HEK293T (cell line): ENCODE results near the gene ESYT1.
"Not testable (repeated sequence)": the region's sequence is repeated elsewhere in the genome, so short reads cannot be mapped to it uniquely, and the experiment has no call there.

Experiments used
- CTCF ChIA-PET: fragments of 350-600 bp; formaldehyde crosslinking; extraction: SDS; loops from one replicate; lab custom pipeline; 2021; ENCODE audit warnings: antibody characterized with exemption, inconsistent platforms; lab: Yijun Ruan, JAX
- POLR2A ChIA-PET: fragments of 350-600 bp; formaldehyde crosslinking; extraction: SDS; loops from one replicate; lab custom pipeline; 2020; ENCODE audit warnings: antibody characterized with exemption, inconsistent platforms; lab: Yijun Ruan, JAX
- DNase-seq: peaks from one replicate; pipeline ENCODE4 v3.0.0; 2012; ENCODE audit warnings: mixed read lengths; ENCODE audit errors: extremely low spot score
- ARNT ChIP-seq: fragments of 450-650 bp; IDR thresholded peaks from 2 replicates; pipeline ENCODE4 v1.6.1; 2017; ENCODE audit warnings: mild to moderate bottlenecking
- BHLHE40 ChIP-seq: fragments of 450-650 bp; IDR thresholded peaks from 2 replicates; pipeline ENCODE4 v1.6.1; 2016; ENCODE audit warnings: mild to moderate bottlenecking, moderate library complexity, borderline replicate concordance
- CTBP1 ChIP-seq: fragments of 450-650 bp; IDR thresholded peaks from 2 replicates; pipeline ENCODE4 v1.6.1; 2016; ENCODE audit warnings: borderline replicate concordance
- ELF4 ChIP-seq: fragments of 450-650 bp; IDR thresholded peaks from 2 replicates; pipeline ENCODE4 v1.6.1; 2017; ENCODE audit warnings: antibody characterized with exemption
- FOXA1 ChIP-seq: fragments of 450-650 bp; IDR thresholded peaks from 2 replicates; pipeline ENCODE4 v1.6.1; 2016; ENCODE audit warnings: mild to moderate bottlenecking
- FOXK2 ChIP-seq: fragments of 450-650 bp; IDR thresholded peaks from 2 replicates; pipeline ENCODE4 v1.6.1; 2016; ENCODE audit warnings: mild to moderate bottlenecking
- FOXM1 ChIP-seq: fragments of 450-650 bp; IDR thresholded peaks from 2 replicates; pipeline ENCODE4 v1.6.1; 2017; ENCODE audit warnings: mild to moderate bottlenecking, borderline replicate concordance
- HDGF ChIP-seq: fragments of 450-650 bp; IDR thresholded peaks from 2 replicates; pipeline ENCODE4 v1.6.1; 2017; ENCODE audit warnings: antibody characterized with exemption, borderline replicate concordance
- L3MBTL2 ChIP-seq: fragments of 450-650 bp; conservative IDR thresholded peaks from 2 replicates; pipeline ENCODE4 v1.6.1; 2016; ENCODE audit warnings: mild to moderate bottlenecking
- LEF1 ChIP-seq: fragments of 450-650 bp; IDR thresholded peaks from 2 replicates; pipeline ENCODE4 v1.6.1; 2017; ENCODE audit warnings: mild to moderate bottlenecking, borderline replicate concordance
- NFRKB ChIP-seq: fragments of 450-650 bp; IDR thresholded peaks from 2 replicates; pipeline ENCODE4 v1.6.1; 2016; ENCODE audit warnings: mild to moderate bottlenecking, moderate library complexity
- SP1 ChIP-seq: fragments of 450-650 bp; IDR thresholded peaks from 2 replicates; pipeline ENCODE4 v1.6.1; 2017
- SUZ12 ChIP-seq: fragments of 450-650 bp; IDR thresholded peaks from 2 replicates; pipeline ENCODE4 v1.6.1; 2016; ENCODE audit warnings: mild to moderate bottlenecking
- TARDBP ChIP-seq: fragments of 450-650 bp; IDR thresholded peaks from 2 replicates; pipeline ENCODE4 v1.6.1; 2016
- ZNF384 ChIP-seq: fragments of 450-650 bp; IDR thresholded peaks from 2 replicates; pipeline ENCODE4 v1.6.1; 2016
- TF ChIP-seq, protein P1 (sequence below): fragments of 450-650 bp; IDR thresholded peaks from 2 replicates; pipeline ENCODE4 v1.6.1; 2016

ESYT1 gene

DNA sequence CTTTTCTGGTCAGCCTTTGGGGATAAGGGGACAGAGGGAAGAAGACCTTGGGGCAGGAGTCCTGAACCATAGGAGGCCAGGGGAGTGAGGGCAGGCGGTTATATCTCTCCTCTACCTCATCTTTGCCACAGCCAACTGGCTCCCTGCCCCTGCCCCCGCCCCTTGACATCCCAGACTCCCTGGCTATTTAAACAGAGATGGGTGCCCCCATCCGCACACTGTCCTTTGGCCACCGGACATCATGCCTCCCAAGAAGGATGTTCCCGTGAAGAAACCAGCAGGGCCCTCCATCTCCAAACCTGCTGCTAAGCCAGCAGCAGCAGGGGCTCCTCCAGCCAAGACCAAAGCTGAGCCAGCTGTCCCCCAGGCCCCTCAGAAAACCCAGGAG is 25.6 kb downstream of the ESYT1 start:
- no peak for DNase-seq
- ChIA-PET POLR2A (interaction anchor here (1.0 to 2.7 kb wide), 2 partner anchors 9 to 26 kb away, joined by 3 to 15 read pairs; partner anchors contain the start of gene ESYT1), CTCF (interaction anchor here (1.1 kb wide), 1 partner anchor 107 kb away, joined by 3 read pairs; no protein-coding TSS in a partner anchor)
- TF ChIP-seq FOXA1 (no peak), ARNT (no peak), CTBP1 (no peak), FOXK2 (no peak), HDGF (no peak), L3MBTL2 (no peak), SP1 (no peak), FOXM1 (no peak), ZNF384 (no peak), BHLHE40 (no peak), SUZ12 (no peak), LEF1 (no peak)
- TF ChIP-seq, protein P1, sequence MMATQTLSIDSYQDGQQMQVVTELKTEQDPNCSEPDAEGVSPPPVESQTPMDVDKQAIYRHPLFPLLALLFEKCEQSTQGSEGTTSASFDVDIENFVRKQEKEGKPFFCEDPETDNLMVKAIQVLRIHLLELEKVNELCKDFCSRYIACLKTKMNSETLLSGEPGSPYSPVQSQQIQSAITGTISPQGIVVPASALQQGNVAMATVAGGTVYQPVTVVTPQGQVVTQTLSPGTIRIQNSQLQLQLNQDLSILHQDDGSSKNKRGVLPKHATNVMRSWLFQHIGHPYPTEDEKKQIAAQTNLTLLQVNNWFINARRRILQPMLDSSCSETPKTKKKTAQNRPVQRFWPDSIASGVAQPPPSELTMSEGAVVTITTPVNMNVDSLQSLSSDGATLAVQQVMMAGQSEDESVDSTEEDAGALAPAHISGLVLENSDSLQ = no peak

DNA sequence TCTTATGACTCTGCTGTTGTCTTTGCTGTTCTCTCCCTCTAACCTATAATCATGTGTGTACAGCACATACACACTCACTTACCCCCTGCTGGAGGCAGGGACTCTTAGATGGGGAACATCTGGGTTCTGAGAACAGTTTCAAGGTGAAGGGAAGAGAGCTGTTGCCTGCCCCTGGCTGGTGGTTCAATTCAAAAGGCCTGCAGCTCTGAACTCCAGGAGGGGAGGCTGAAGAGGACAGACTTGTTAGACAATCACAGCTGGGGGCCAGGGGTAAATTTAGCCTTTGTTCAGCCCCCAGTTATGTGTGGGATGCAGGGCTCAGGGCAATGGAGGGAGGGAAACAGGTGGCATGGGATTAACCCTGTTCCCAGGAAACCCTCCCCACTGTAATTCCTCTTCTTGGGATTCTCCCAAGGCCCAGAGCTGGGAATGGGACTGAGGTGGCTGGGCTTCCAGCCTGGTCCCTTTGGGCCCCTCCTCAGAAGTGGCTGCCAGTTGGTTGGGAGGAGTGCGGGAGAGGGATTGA is 26.2 kb downstream of the ESYT1 start:
- ChIA-PET POLR2A (interaction anchor here (0.8 to 2.7 kb wide), 4 partner anchors 8 to 50 kb away, joined by 3 to 15 read pairs (median 5); partner anchors contain the start of genes ESYT1 and PA2G4), CTCF (interaction anchor here (0.6 to 1.1 kb wide), 2 partner anchors 10 to 107 kb away, joined by 3 read pairs; no protein-coding TSS in a partner anchor)
- TF ChIP-seq, protein P1 = no peak
- no peak for TF ChIP-seq TARDBP
- DNase-seq = no peak

DNA sequence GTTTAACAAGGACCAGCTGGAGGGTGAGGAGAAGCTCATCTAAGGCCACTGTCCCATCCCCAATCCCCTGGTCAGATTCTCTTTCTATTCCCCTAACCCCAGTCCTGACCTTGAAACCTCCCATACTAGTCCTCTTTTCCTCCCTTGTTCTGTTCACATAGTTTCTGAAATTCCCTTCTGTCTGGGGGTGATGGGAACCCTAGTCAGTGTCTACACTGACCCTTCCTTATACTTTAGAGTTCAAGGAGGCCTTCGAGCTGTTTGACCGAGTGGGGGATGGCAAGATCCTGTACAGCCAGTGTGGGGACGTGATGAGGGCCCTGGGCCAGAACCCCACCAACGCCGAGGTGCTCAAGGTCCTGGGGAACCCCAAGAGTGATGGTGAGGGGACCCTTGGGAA is 26.8 kb downstream of the ESYT1 start:
- ChIA-PET POLR2A (interaction anchor here (0.8 to 2.7 kb wide), 4 partner anchors 8 to 51 kb away, joined by 3 to 15 read pairs (median 5); partner anchors contain the start of genes ESYT1 and PA2G4), CTCF (interaction anchor here (0.6 to 1.1 kb wide), 2 partner anchors 11 to 108 kb away, joined by 3 read pairs; no protein-coding TSS in a partner anchor)
- TF ChIP-seq TARDBP (no peak), FOXA1 (no peak), LEF1 (no peak), ARNT (no peak), ELF4 (no peak), NFRKB (no peak), BHLHE40 (no peak), SP1 (no peak), FOXM1 (no peak), FOXK2 (no peak), HDGF (no peak), ZNF384 (no peak), SUZ12 (no peak), L3MBTL2 (no peak)
- TF ChIP-seq, protein P1 = no peak
- DNase-seq = no peak

GRCh38 chr12:56155256-56155845 is 27.3 kb downstream of the ESYT1 start:
- ChIA-PET POLR2A (interaction anchor here (1.9 to 2.7 kb wide), 2 partner anchors 27 to 51 kb away, joined by 7 to 15 read pairs; partner anchors contain the start of genes ESYT1 and PA2G4), CTCF (no interaction called here)
- no peak for TF ChIP-seq FOXK2
- TF ChIP-seq NFRKB = no peak
- TF ChIP-seq SUZ12 = no peak
- TF ChIP-seq FOXA1 = no peak
- no peak for TF ChIP-seq LEF1
- no peak for DNase-seq

- POLR2A ChIA-PET = interaction anchor here (0.6 to 1.3 kb wide), 5 partner anchors 29 to 1358 kb away, joined by 3 to 6 read pairs (median 3); partner anchors contain the start of genes ESYT1, RNF41, SMARCC2 and ZC3H10
- CTCF ChIA-PET = interaction anchor here (0.7 kb wide), 1 partner anchor 12 kb away, joined by 3 read pairs; no protein-coding TSS in a partner anchor
Measured at GRCh38 chr12:56156464-56157200, 28.6 kb downstream of the ESYT1 start.

More at GRCh38 chr12:56156464-56157200, 28.6 kb downstream of the ESYT1 start:
- not testable (repeated sequence) for DNase-seq
